ENCODE data around the gene ZNF341.
A peak's percentile ranks its signal among the peaks of the same experiment; 100 is the strongest.
"Not testable (repeated sequence)": the region's sequence is repeated elsewhere in the genome, so short reads cannot be mapped to it uniquely, and the experiment has no call there.

Gene ZNF341

GRCh38 chr20:33772439-33772838, 40.6 kb downstream of the ZNF341 start:
- no peak for DNase-seq

- no peak for DNase-seq
Measured at GRCh38 chr20:33773412-33774089, 41.8 kb downstream of the ZNF341 start.

GRCh38 chr20:33777816-33778215, 46.0 kb downstream of the ZNF341 start:
- no peak for DNase-seq

- no peak for DNase-seq
Measured at GRCh38 chr20:33781133-33781532, 49.3 kb downstream of the ZNF341 start.

DNA sequence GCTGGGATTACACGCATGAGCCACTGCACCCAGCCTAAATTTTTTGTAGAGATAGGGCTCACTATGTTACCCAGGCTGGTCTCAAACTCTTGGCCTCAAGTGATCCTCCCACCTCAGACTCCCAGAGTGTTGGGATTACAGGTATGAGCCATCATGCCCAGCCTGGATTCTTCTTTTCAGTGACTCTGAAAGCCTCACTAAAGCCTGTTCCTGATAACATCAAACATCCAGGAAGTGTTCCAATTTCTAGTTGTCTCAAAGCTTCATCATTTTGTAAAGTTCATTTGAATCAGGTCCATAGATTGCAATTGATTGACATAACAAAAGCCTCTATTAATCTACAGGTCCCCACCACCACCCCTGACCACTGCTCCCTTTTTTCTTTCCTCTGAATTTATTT, 50.1 kb downstream of the ZNF341 start:
- DNase-seq: no peak

- no peak for DNase-seq
Measured at GRCh38 chr20:33783256-33783655, 51.5 kb downstream of the ZNF341 start.

DNA sequence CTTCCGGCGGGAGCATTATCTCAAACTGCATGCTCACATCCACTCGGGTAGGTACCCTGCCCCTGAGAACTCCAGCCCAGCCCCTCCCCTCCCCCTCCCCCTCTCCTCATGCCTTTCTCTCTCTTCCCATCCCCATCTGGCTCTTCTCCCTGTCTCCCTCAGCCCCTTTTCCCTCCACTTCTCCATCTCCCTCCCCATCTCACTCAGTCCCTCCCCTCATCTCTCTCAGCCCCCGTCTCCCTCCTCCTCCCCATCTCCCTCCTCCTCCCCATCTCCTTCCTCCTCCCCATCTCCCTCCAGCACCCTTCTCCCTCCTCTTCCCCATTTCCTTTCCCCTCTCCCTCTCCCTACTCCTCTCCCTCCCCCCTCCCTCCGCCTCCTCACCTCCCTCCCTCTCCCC, 52.0 kb downstream of the ZNF341 start:
- no peak for DNase-seq

- no peak for DNase-seq
Measured at GRCh38 chr20:33784225-33784624, 52.4 kb downstream of the ZNF341 start.

DNA sequence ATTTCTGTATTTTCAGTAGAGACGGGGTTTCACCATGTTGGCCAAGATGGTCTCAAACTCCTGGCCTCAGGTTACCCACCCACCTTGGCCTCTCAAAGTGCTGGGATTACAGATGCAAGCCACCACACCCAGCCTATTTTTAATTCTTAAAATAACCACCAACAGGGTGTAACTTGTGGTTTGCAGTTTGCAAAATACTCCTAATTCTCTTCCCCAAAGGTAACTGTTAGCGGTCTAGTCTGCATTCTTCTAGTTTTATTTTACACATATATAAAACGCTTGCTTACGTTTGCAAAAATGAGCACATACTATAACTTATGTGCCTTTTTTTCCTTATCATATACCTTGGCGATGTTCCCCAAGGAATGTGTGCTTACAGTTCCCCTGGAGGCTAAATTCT, 53.7 kb downstream of the ZNF341 start:
- no peak for DNase-seq

DNA sequence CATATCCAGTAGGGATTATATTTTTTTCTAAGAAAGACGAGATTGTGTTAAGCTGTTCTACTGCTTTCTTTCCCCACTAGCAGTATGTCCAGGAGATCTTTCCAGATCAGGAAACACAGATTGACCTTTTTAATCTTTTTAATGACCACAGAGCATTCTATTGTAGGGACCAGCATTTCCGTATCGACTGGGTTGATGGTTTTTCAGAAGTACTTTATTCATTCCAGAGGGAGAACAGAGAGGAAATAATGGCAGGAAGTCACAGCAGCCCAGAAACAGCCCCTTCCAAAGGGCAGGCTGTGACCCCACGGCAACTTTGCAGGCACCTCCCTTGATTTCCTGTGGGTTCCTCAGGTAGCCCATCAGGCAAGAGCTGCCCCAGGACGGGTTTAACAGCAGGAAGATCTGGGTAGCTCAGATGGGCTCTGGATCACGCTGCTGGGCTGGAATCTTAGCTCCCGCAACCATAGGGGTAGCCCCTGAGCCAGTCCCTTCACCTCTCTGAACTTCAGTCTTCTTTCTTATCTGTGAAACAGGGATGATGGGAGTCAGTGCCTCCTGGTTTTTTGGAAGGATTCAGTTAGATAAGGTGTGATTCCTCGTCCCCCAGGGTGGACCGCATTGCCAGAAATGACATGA, 55.6 kb downstream of the ZNF341 start:
- no peak for DNase-seq

GRCh38 chr20:33788351-33789049, 56.7 kb downstream of the ZNF341 start:
- DNase-seq: no peak

DNA sequence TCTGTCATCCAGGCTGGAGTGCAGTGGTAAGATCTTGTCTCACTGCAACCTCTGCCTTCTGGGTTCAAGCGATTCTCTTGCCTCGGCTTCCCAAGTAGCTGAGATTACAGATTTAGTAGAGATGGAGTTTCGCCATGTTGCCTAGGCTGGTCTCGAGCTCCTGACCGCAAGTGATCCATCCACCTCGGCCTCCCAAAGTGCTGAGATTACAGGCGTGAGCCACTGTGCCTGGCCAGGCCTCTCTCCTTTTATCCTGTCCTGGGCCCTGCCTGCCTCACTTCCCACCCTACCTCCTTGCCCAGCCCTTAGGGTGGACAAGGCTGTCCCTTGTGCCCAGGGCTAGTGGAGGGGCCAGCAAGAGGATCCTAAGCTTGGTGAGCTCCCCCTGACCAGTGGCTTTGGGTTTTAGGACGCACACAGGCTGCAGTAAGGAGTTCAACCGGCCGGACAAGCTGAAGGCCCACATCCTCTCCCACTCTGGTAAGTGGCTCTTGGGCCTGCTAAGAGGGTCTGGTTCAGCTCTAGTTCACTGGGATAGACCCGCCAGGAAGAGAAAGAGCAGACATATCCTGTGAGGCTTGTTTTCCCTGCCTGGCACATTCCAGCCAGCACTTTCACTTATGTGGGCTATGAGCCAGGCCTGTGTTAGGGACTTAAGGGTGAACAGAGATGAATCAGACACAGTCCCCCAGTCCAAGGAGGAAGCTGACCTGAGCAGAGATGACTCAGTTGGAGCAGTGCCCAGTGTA, 57.5 kb downstream of the ZNF341 start:
- no peak for DNase-seq

GRCh38 chr20:33789858-33790182, 58.0 kb downstream of the ZNF341 start:
- DNase-seq: no peak

- no peak for DNase-seq
Measured at GRCh38 chr20:33790566-33790965, 58.8 kb downstream of the ZNF341 start.

DNA sequence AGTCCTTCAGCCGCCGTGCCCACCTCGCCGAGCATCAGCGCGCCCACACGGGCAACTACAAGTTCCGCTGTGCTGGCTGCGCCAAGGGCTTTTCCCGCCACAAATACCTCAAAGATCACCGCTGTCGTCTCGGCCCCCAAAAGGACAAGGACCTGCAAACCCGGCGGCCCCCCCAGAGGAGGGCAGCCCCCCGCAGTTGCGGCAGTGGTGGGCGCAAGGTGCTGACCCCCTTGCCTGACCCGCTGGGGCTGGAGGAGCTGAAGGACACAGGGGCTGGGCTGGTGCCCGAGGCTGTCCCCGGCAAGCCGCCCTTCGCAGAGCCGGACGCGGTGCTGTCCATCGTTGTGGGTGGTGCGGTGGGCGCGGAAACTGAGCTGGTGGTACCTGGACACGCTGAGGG, 59.2 kb downstream of the ZNF341 start:
- DNase-seq: no peak

- no peak for DNase-seq
Measured at GRCh38 chr20:33791540-33791939, 59.7 kb downstream of the ZNF341 start.

DNA sequence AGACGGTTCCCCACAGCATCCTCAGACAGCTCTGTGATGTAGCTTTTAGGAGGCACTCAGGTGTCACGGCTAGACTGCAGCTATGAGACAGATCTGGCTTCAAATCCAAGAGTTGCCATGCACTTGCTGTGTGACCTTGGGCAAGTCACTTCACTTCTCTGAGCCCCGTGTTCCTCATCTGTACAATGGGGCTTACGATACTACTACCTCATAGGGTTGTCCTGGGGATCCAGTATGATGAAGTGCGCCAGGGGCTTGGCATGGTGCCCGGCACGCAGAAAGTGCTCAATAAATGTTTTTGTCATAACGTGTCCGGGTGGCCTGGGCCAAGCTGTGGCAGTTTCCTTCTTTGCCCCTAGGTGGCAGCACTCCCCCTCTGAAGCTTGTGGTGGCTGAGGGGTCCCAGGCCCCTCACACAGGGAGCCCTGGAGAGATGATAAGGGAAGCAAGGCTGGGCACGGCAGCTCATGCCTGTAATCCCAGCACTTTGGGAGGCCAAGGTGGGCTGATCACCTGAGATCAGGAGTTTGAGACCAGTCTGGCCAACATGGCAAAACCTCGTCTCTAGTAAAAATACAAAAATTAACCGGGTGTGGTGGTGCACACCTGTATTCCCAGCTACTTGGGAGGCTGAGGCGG, 60.3 kb downstream of the ZNF341 start:
- peak; percentile 61 for DNase-seq

DNA sequence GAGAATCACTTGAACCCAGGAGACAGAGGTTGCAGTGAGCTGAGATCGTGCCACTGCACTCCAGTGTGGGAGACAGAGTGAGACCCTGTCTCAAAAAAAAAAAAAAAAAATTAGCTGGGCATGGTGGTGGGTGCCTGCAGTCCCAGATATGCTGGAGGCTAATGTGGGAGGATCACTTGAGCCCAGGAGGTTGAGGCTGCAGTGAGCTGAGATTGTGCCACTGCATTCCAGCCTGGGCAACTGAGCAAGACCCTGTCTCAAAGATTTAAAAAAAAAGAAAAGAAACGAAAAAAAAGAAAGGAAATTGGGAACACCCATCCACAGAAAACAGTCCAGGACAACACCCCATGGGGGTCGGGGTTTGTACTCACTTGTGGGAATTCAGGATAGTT, 60.8 kb downstream of the ZNF341 start:
- DNase-seq: not testable (repeated sequence)

GRCh38 chr20:33793011-33793931, 61.5 kb downstream of the ZNF341 start:
- DNase-seq: no peak

- DNase-seq: no peak
Measured at GRCh38 chr20:33796263-33796906, 64.6 kb downstream of the ZNF341 start.

- DNase-seq: no peak
Measured at GRCh38 chr20:33796907-33797544, 65.2 kb downstream of the ZNF341 start.
